SK-N-SH (cell line): ENCODE data around the gene NEK2. TPM values are rescaled to one million over a fixed set of nuclear protein-coding genes. Genes with fewer than 3 reads are reported as not detected.
"Not testable (repeated sequence)": the region's sequence is repeated elsewhere in the genome, so short reads cannot be mapped to it uniquely, and the experiment has no call there.

ENCODE experiments used
- CTCF ChIA-PET: fragments of 300-600, 350-600 bp; formaldehyde crosslinking; extraction: SDS; loops from one replicate; lab custom pipeline; 2021; lab: Yijun Ruan, JAX
- POLR2A ChIA-PET: fragments of 350-600 bp; sonication (Branson Sonifier 250); formaldehyde crosslinking; extraction: SDS; loops from one replicate; lab custom pipeline; 2020; ENCODE audit warnings: antibody characterized with exemption, inconsistent platforms; lab: Yijun Ruan, JAX
- DNase-seq: peaks from one replicate; pipeline ENCODE4 v3.0.0; 2012
- H2AFZ ChIP-seq: fragments of 200-600 bp; sonication (generic); 2 replicates; pipeline ENCODE4 v1.8.1; 2016; ENCODE audit warnings: antibody characterized with exemption, mild to moderate bottlenecking, low read depth
- H3F3A ChIP-seq: fragments of 200-600 bp; sonication (generic); replicated peaks from 2 replicates; pipeline ENCODE3; 2016; ENCODE audit warnings: antibody characterized with exemption, mild to moderate bottlenecking; ENCODE audit not compliant: insufficient read depth
- H3K27ac ChIP-seq, 2 experiments: fragments of 200-500 bp in 1 of 2; fragments of 200-600 bp in 1 of 2; sonication (Bioruptor generic) in 1 of 2; sonication (generic), shearing (Covaris generic) in 1 of 2; 2 replicates each; pipeline versions ENCODE4 v1.5.1 to v1.6.1; 2014 to 2016; ENCODE audit warnings: low read depth in 2 of 2, inconsistent platforms in 1 of 2, low read length in 1 of 2, mild to moderate bottlenecking in 1 of 2, mixed read lengths in 1 of 2
- H3K27me3 ChIP-seq: fragments of 200-600 bp; sonication (generic), shearing (Covaris generic); 2 replicates; pipeline ENCODE4 v1.6.1; 2016; ENCODE audit warnings: mixed run types; ENCODE audit not compliant: insufficient read depth
- H3K36me3 ChIP-seq, 2 experiments: fragments of 200-500 bp in 1 of 2; fragments of 200-600 bp in 1 of 2; sonication (Bioruptor generic) in 1 of 2; sonication (generic) in 1 of 2; replicated peaks in 1 of 2; 2 replicates each; pipeline versions ENCODE3 to v1.5.1; 2014 to 2016; ENCODE audit warnings: low read length in 1 of 2, mild to moderate bottlenecking in 1 of 2; ENCODE audit not compliant: insufficient read depth in 2 of 2, control insufficient read depth in 1 of 2
- H3K4me1 ChIP-seq, 2 experiments: fragments of 200-500 bp in 1 of 2; fragments of 200-600 bp in 1 of 2; sonication (Bioruptor generic) in 1 of 2; sonication (generic), shearing (Covaris generic) in 1 of 2; 2 replicates each; pipeline versions ENCODE4 v1.5.1 to v1.6.1; 2014 to 2016; ENCODE audit warnings: low read depth in 1 of 2, low read length in 1 of 2, mixed run types in 1 of 2; ENCODE audit not compliant: insufficient read depth in 2 of 2, control insufficient read depth in 1 of 2
- H3K4me2 ChIP-seq: fragments of 200-600 bp; sonication (generic), shearing (Covaris generic); 2 replicates; pipeline ENCODE4 v1.6.1; 2017; ENCODE audit warnings: mixed run types
- H3K4me3 ChIP-seq, 2 experiments: fragments of 200-500 bp in 1 of 2; fragments of 200-600 bp in 1 of 2; sonication (Bioruptor generic) in 1 of 2; sonication (generic), shearing (Covaris generic) in 1 of 2; 2 replicates each; pipeline versions ENCODE4 v1.5.1 to v1.8.1; 2014 to 2016; ENCODE audit warnings: low read depth in 2 of 2, inconsistent platforms in 1 of 2, low read length in 1 of 2, mild to moderate bottlenecking in 1 of 2, mixed read lengths in 1 of 2, moderate library complexity in 1 of 2
- H3K79me2 ChIP-seq: fragments of 200-600 bp; sonication (generic); 2 replicates; pipeline ENCODE4 v1.8.1; 2017; ENCODE audit warnings: mild to moderate bottlenecking; ENCODE audit not compliant: insufficient read depth
- H3K9ac ChIP-seq: fragments of 200-600 bp; sonication (generic); 2 replicates; pipeline ENCODE4 v1.6.1; 2017; ENCODE audit warnings: mixed run types
- H3K9me2 ChIP-seq: fragments of 200-600 bp; sonication (generic); 2 replicates; pipeline ENCODE4 v1.6.1; 2017; ENCODE audit warnings: mixed run types
- H3K9me3 ChIP-seq: fragments of 200-600 bp; sonication (generic); 2 replicates; pipeline ENCODE4 v1.6.1; 2017; ENCODE audit warnings: mixed run types, mild to moderate bottlenecking, moderate library complexity
- H4K20me1 ChIP-seq: fragments of 200-600 bp; sonication (generic); 2 replicates; pipeline ENCODE4 v1.6.1; 2017; ENCODE audit warnings: mild to moderate bottlenecking, mixed run types; ENCODE audit not compliant: insufficient read depth
- CHD2 ChIP-seq: fragments of 150-350 bp; IDR thresholded peaks from 2 replicates; pipeline ENCODE4 v1.6.1; 2018; ENCODE audit warnings: low read length; ENCODE audit not compliant: partially characterized antibody
- MXI1 ChIP-seq: IDR thresholded peaks from 2 replicates; pipeline ENCODE4 v1.6.1; 2012; ENCODE audit warnings: mild to moderate bottlenecking, low read depth, low read length, improper control_type of control experiment
- NFIC ChIP-seq: IDR thresholded peaks from 2 replicates; pipeline ENCODE4 v1.4.0; 2012; ENCODE audit warnings: borderline replicate concordance
- RAD21 ChIP-seq: IDR thresholded peaks from 2 replicates; pipeline ENCODE4 v1.6.1; 2012; ENCODE audit warnings: mild to moderate bottlenecking, low read length
- TAF1 ChIP-seq: IDR thresholded peaks from 2 replicates; pipeline ENCODE4 v1.6.1; 2012; ENCODE audit warnings: low read depth, mild to moderate bottlenecking, low read length, moderate library complexity, borderline replicate concordance
- YY1 ChIP-seq: IDR thresholded peaks from 2 replicates; pipeline ENCODE4 v1.4.0; 2012; ENCODE audit warnings: low read depth, mild to moderate bottlenecking
- ZBTB33 ChIP-seq: IDR thresholded peaks from 2 replicates; pipeline ENCODE4 v1.4.0; 2012; ENCODE audit warnings: low read depth, borderline replicate concordance
- WGBS: methylation state at CpG from one replicate; pipeline ENCODE4 v1.1.6; 2017; ENCODE audit warnings: low lambda C conversion rate; 5-methylcytosine and 5-hydroxymethylcytosine counted together
- polyA plus RNA-seq, 3 experiments: library from polyadenylated mRNA; depleted of rRNA; stranded (reverse); fragments of >200 nt; gene quantifications; 2 replicates each; pipeline ENCODE4 v1.2.3, GENCODE V29; 2012

The NEK2 gene
- polyA plus RNA-seq, 1 of the 3 experiments (the other 2 are of a cell fraction), result 9.4 TPM

GRCh38 chr1:211683396-211684297, 8.2 kb upstream of the NEK2 start:
- Histone ChIP-seq H3F3A (no peaks in the 10 kb centered on the region), H3K4me3 (no peak overlapping the region), H3K9me3 (no peaks in the 10 kb centered on the region), H3K79me2 (no peaks in the 10 kb centered on the region), H4K20me1 (no peaks in the 10 kb centered on the region), H3K27ac (no peak overlapping the region), H3K4me1 (peaks cover 0 to 2% of the 10 kb centered on the region in 2 experiments; a peak in 2 of 4 replicates), H3K4me2 (no peak overlapping the region), H3K9me2 (no peaks in the 10 kb centered on the region), H3K9ac (no peak overlapping the region), H3K36me3 (no peaks in the 10 kb centered on the region), H3K27me3 (no peaks in the 10 kb centered on the region), H2AFZ (no peak overlapping the region)
- CTCF ChIA-PET, result interaction anchor here (1.0 to 7.4 kb wide), 5 partner anchors 15 to 772 kb away, joined by 3 to 85 read pairs (median 23); partner anchors contain the start of genes DTL and INTS7
- no peak for TF ChIP-seq YY1
- no peak for TF ChIP-seq MXI1
- TF ChIP-seq CHD2, result no peak
- TF ChIP-seq TAF1, result no peak
- no peak for TF ChIP-seq ZBTB33
- no peak for TF ChIP-seq NFIC
- no peak for TF ChIP-seq RAD21
- DNase-seq, result no peak
- POLR2A ChIA-PET, result interaction anchor here (1.1 kb wide), 1 partner anchor 352 kb away, joined by 3 read pairs; the partner anchor contains the start of genes DTL and INTS7
- 69% methylated on average over 8 of the region's 8 CpGs for WGBS

- H3K27ac ChIP-seq, H2AFZ ChIP-seq, H4K20me1 ChIP-seq, H3K9ac ChIP-seq, H3K4me1 ChIP-seq, H3K4me3 ChIP-seq, H3F3A ChIP-seq, POLR2A ChIA-PET, H3K27me3 ChIP-seq, H3K9me3 ChIP-seq, DNase-seq, H3K79me2 ChIP-seq, H3K36me3 ChIP-seq, H3K4me2 ChIP-seq, H3K9me2 ChIP-seq: not testable (repeated sequence)
- WGBS, result 69% methylated on average over 6 of the region's 7 CpGs
- CTCF ChIA-PET, result interaction anchor here (0.8 to 7.4 kb wide), 8 partner anchors 17 to 775 kb away, joined by 3 to 85 read pairs (median 14); partner anchors contain the start of genes DTL and INTS7
Measured at GRCh38 chr1:211682186-211682585, 6.8 kb upstream of the NEK2 start.
